HEK293 (cell line): ENCODE results near the gene GNGT1.

Experiments
- MZF1 ChIP-seq: fragments of 450-650 bp; formaldehyde crosslinking; IDR thresholded peaks from 2 replicates; pipeline ENCODE4 v1.5.1; 2017; ENCODE audit warnings: missing biosample characterization, missing genetic modification characterization, borderline replicate concordance
- YY1 ChIP-seq: fragments of 450-650 bp; formaldehyde crosslinking; IDR thresholded peaks from 2 replicates; pipeline ENCODE4 v1.5.1; 2018; ENCODE audit warnings: missing biosample characterization, missing genetic modification characterization
- YY2 ChIP-seq: fragments of 450-650 bp; formaldehyde crosslinking; IDR thresholded peaks from 2 replicates; pipeline ENCODE4 v1.5.1; 2016; ENCODE audit warnings: missing biosample characterization, missing genetic modification characterization
- ZFHX2 ChIP-seq: fragments of 450-650 bp; formaldehyde crosslinking; conservative IDR thresholded peaks from 2 replicates; pipeline ENCODE4 v1.5.1; 2016; ENCODE audit warnings: missing biosample characterization, missing genetic modification characterization
- ZNF133 ChIP-seq: fragments of 450-650 bp; formaldehyde crosslinking; IDR thresholded peaks from 2 replicates; pipeline ENCODE4 v1.5.1; 2016; ENCODE audit warnings: missing biosample characterization, missing genetic modification characterization
- ZNF140 ChIP-seq: fragments of 450-650 bp; formaldehyde crosslinking; IDR thresholded peaks from 2 replicates; pipeline ENCODE4 v1.5.1; 2016; ENCODE audit warnings: missing biosample characterization, missing genetic modification characterization
- ZNF157 ChIP-seq: fragments of 450-650 bp; formaldehyde crosslinking; IDR thresholded peaks from 2 replicates; pipeline ENCODE4 v1.5.1; 2016; ENCODE audit warnings: missing biosample characterization, missing genetic modification characterization
- ZNF202 ChIP-seq: fragments of 450-650 bp; formaldehyde crosslinking; IDR thresholded peaks from 2 replicates; pipeline ENCODE4 v1.5.1; 2016; ENCODE audit warnings: missing biosample characterization, missing genetic modification characterization, borderline replicate concordance
- ZNF23 ChIP-seq: fragments of 450-650 bp; formaldehyde crosslinking; IDR thresholded peaks from 2 replicates; pipeline ENCODE4 v1.5.1; 2016; ENCODE audit warnings: missing biosample characterization, missing genetic modification characterization, borderline replicate concordance
- ZNF311 ChIP-seq: fragments of 450-650 bp; formaldehyde crosslinking; IDR thresholded peaks from 2 replicates; pipeline ENCODE4 v1.5.1; 2017; ENCODE audit warnings: missing biosample characterization, missing genetic modification characterization, borderline replicate concordance
- ZNF785 ChIP-seq: fragments of 450-650 bp; formaldehyde crosslinking; IDR thresholded peaks from 2 replicates; pipeline ENCODE4 v1.5.1; 2016; ENCODE audit warnings: missing biosample characterization, missing genetic modification characterization
- ZNF792 ChIP-seq: fragments of 450-650 bp; formaldehyde crosslinking; IDR thresholded peaks from 2 replicates; pipeline ENCODE4 v1.5.1; 2016; ENCODE audit warnings: missing biosample characterization, missing genetic modification characterization
- TF ChIP-seq, protein P1 (sequence below): fragments of 450-650 bp; formaldehyde crosslinking; IDR thresholded peaks from 2 replicates; pipeline ENCODE4 v1.5.1; 2016; ENCODE audit warnings: missing biosample characterization, missing genetic modification characterization
- TF ChIP-seq, protein P2 (sequence below): fragments of 450-650 bp; formaldehyde crosslinking; IDR thresholded peaks from 2 replicates; pipeline ENCODE4 v1.5.1; 2016; ENCODE audit warnings: missing biosample characterization, missing genetic modification characterization

DNA sequence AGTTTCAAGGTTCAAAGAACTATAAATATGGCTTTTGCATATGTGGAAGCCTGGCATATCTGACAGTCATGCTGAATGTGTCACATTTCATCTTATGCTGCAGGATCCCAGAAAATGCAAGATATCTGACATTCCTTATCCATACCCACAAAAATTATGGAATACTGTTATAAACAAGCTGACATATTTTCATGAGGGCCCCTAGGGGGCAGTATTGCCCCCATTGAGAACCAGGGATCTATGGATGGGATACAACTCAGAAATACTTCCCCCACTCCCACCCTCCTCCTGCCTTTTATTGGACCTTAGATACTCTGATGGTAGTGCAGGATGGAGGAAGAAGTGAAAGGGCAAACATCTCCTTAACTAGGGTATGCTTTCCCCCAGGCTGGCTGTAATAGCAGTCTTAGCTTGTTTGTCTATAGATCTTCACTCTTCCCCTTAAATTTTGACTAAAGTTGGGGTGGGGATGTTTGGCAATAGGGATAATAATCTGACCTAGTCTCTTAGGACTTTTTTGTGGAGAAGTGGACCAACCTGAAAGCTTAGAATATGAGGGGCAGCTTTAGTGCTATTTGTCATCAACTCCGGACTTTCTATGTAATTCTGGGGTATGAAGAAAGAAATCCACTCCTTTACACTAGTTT lies 3.5 kb upstream of the GNGT1 start:
- no peak for TF ChIP-seq YY2 (tag by site-specific recombination)
- no peak for TF ChIP-seq ZNF785
- TF ChIP-seq MZF1 = no peak
- TF ChIP-seq ZNF133 (tag by site-specific recombination) = no peak
- TF ChIP-seq, protein P1, sequence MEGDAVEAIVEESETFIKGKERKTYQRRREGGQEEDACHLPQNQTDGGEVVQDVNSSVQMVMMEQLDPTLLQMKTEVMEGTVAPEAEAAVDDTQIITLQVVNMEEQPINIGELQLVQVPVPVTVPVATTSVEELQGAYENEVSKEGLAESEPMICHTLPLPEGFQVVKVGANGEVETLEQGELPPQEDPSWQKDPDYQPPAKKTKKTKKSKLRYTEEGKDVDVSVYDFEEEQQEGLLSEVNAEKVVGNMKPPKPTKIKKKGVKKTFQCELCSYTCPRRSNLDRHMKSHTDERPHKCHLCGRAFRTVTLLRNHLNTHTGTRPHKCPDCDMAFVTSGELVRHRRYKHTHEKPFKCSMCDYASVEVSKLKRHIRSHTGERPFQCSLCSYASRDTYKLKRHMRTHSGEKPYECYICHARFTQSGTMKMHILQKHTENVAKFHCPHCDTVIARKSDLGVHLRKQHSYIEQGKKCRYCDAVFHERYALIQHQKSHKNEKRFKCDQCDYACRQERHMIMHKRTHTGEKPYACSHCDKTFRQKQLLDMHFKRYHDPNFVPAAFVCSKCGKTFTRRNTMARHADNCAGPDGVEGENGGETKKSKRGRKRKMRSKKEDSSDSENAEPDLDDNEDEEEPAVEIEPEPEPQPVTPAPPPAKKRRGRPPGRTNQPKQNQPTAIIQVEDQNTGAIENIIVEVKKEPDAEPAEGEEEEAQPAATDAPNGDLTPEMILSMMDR (tag by site-specific recombination) = 0 out of 2 replicates have a peak, but pooled peaks have one; percentile 27
- no peak for TF ChIP-seq ZNF140 (tag by site-specific recombination)
- no peak for TF ChIP-seq ZNF311 (tag by site-specific recombination)
- no peak for TF ChIP-seq ZNF23 (tag by site-specific recombination)
- TF ChIP-seq ZNF157 (tag by site-specific recombination) = no peak
- TF ChIP-seq YY1 (tag by site-specific recombination) = no peak
- no peak for TF ChIP-seq ZNF792 (tag by site-specific recombination)
- no peak for TF ChIP-seq ZFHX2 (tag by site-specific recombination)
- TF ChIP-seq ZNF202 (tag by site-specific recombination) = no peak
- TF ChIP-seq, protein P2, sequence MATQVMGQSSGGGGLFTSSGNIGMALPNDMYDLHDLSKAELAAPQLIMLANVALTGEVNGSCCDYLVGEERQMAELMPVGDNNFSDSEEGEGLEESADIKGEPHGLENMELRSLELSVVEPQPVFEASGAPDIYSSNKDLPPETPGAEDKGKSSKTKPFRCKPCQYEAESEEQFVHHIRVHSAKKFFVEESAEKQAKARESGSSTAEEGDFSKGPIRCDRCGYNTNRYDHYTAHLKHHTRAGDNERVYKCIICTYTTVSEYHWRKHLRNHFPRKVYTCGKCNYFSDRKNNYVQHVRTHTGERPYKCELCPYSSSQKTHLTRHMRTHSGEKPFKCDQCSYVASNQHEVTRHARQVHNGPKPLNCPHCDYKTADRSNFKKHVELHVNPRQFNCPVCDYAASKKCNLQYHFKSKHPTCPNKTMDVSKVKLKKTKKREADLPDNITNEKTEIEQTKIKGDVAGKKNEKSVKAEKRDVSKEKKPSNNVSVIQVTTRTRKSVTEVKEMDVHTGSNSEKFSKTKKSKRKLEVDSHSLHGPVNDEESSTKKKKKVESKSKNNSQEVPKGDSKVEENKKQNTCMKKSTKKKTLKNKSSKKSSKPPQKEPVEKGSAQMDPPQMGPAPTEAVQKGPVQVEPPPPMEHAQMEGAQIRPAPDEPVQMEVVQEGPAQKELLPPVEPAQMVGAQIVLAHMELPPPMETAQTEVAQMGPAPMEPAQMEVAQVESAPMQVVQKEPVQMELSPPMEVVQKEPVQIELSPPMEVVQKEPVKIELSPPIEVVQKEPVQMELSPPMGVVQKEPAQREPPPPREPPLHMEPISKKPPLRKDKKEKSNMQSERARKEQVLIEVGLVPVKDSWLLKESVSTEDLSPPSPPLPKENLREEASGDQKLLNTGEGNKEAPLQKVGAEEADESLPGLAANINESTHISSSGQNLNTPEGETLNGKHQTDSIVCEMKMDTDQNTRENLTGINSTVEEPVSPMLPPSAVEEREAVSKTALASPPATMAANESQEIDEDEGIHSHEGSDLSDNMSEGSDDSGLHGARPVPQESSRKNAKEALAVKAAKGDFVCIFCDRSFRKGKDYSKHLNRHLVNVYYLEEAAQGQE (tag by site-specific recombination) = no peak
